Measurements from ENCODE around the gene NCAPD2. TPM values are rescaled to one million over a fixed set of nuclear protein-coding genes. Genes with fewer than 3 reads are reported as not detected.

Gene NCAPD2
- total RNA-seq, 4 donors from 2014 or later, result 26.1 to 86.6 (median 32.7) TPM

GRCh38 chr12:6542209-6543009 lies 48.5 kb downstream of the NCAPD2 start:
- DNase-seq, result peak in 2 of 3 donors; percentile 81 to 85
- Histone ChIP-seq H3K27me3 (no peaks in the 10 kb centered on the region), H3K4me3 (peak overlapping the region in 1 of 4 donors; percentile 22), H3K4me1 (peaks cover 0 to 44% (median 17%) of the 10 kb centered on the region in 4 donors), H3K36me3 (peaks cover 0 to 29% (median 0%) of the 10 kb centered on the region in 3 donors), H3K27ac (peak overlapping the region in 3 of 4 donors; percentile 77 to 90 (median 90)), H3K9me3 (no peaks in the 10 kb centered on the region)
- peak in 1 of 6 experiments; percentile 1 for TF ChIP-seq CTCF (IDR thresholded peaks at IDR 0.05)
- TF ChIP-seq POLR2A (IDR thresholded peaks at IDR 0.05), result peak; percentile 52 to 83

- Histone ChIP-seq H3K4me1 (peaks cover 0 to 18% (median 5%) of the 10 kb centered on the region in 4 donors), H3K27me3 (no peaks in the 10 kb centered on the region), H3K36me3 (peaks cover 0 to 30% (median 0%) of the 10 kb centered on the region in 3 donors)
These were observed 52.1 kb downstream of the NCAPD2 start for GRCh38 chr12:6546016-6546415.

GRCh38 chr12:6547566-6547965 lies 53.7 kb downstream of the NCAPD2 start:
- Histone ChIP-seq H3K9me3 (no peaks in the 10 kb centered on the region), H3K36me3 (peaks cover 0 to 30% (median 0%) of the 10 kb centered on the region in 3 donors), H3K27me3 (no peaks in the 10 kb centered on the region), H3K27ac (no peak overlapping the region), H3K4me3 (no peak overlapping the region), H3K4me1 (peaks cover 0 to 23% (median 0%) of the 10 kb centered on the region in 4 donors)
- no peak for DNase-seq
- TF ChIP-seq CTCF (IDR thresholded peaks at IDR 0.05) (no peak), POLR2A (IDR thresholded peaks at IDR 0.05) (no peak)

More at GRCh38 chr12:6546016-6546415, 52.1 kb downstream of the NCAPD2 start:
- H3K27ac ChIP-seq, result no peak overlapping the region
- TF ChIP-seq POLR2A (IDR thresholded peaks at IDR 0.05), result no peak
- TF ChIP-seq CTCF (IDR thresholded peaks at IDR 0.05), result no peak
- no peak for DNase-seq
- H3K4me3 ChIP-seq, result no peak overlapping the region
- no peaks in the 10 kb centered on the region for H3K9me3 ChIP-seq

- no peaks in the 10 kb centered on the region for H3K9me3 ChIP-seq
- DNase-seq, result no peak
- peaks cover 0 to 27% (median 0%) of the 10 kb centered on the region in 4 donors for H3K4me1 ChIP-seq
- TF ChIP-seq POLR2A (IDR thresholded peaks at IDR 0.05) (no peak), CTCF (IDR thresholded peaks at IDR 0.05) (no peak)
- H3K4me3 ChIP-seq, result no peak overlapping the region
- H3K27me3 ChIP-seq, result no peaks in the 10 kb centered on the region
- H3K27ac ChIP-seq, result peak overlapping the region in 1 of 4 donors; percentile 39
- peaks cover 0 to 30% (median 0%) of the 10 kb centered on the region in 3 donors for H3K36me3 ChIP-seq
These were observed 54.1 kb downstream of the NCAPD2 start for GRCh38 chr12:6547987-6548386.

- H3K27ac ChIP-seq, result peak overlapping the region in 1 of 4 donors; percentile 39
- H3K4me1 ChIP-seq, result peaks cover 0 to 33% (median under 1%) of the 10 kb centered on the region in 4 donors
- no peak overlapping the region for H3K4me3 ChIP-seq
- no peaks in the 10 kb centered on the region for H3K9me3 ChIP-seq
- DNase-seq, result no peak
- TF ChIP-seq POLR2A (IDR thresholded peaks at IDR 0.05) (no peak), CTCF (IDR thresholded peaks at IDR 0.05) (no peak)
- H3K36me3 ChIP-seq, result peaks cover 0 to 30% (median 0%) of the 10 kb centered on the region in 3 donors
- no peaks in the 10 kb centered on the region for H3K27me3 ChIP-seq
These were observed 54.7 kb downstream of the NCAPD2 start for GRCh38 chr12:6548556-6548955.
